ENCODE data around the gene PDZD4.

Gene PDZD4

DNA sequence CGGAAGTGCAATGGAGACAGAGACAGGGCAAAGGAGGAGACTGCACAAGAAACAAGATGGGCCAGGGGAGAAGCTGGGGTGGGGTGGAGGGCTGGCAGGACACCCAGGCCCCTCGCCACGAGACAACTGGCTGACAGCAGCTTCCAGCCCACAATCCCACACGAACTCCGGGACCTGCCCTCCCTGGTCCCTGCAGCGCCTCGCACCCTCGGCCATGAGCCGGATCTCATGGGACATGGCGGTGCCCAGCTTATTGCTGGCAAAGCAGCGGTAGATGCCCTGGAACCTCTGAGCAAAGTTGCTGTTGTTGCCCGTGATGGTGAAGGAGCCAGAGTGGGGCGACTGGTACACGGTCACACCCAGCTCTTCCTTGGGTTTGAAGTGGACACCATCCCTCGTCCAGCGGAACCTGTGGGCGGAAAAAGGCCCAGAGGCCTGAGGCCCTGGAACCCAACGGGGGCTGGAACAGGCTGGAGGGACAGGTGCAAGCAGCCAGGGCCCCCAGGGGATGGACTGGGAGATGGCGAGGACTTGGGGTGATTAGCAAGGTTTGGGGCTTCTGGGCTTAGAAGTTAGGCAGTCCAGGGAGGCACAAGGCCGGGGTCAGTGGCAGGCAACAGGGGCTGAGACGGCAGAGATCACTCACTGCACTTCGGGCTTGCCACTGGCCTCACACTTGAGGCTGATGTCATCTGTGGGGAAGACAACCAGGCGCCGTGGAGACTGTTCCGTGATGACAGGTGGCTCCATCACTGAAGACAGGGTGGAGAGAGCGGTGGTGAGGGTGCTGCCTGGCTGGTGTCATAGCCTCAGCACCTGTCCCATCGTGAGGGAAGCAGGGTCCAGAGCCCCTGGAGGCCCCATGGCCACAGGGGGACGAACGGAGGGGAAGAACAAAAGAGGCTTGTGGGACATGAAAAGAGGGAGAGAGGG, 41.9 kb upstream of the PDZD4 start:
- H3K4ac ChIP-seq (ENCODE audit: low read depth in 1 of 2, low read length in 2 of 2): no peak overlapping the region
- 92% methylated on average over 28 of the region's 29 CpGs for WGBS

DNA sequence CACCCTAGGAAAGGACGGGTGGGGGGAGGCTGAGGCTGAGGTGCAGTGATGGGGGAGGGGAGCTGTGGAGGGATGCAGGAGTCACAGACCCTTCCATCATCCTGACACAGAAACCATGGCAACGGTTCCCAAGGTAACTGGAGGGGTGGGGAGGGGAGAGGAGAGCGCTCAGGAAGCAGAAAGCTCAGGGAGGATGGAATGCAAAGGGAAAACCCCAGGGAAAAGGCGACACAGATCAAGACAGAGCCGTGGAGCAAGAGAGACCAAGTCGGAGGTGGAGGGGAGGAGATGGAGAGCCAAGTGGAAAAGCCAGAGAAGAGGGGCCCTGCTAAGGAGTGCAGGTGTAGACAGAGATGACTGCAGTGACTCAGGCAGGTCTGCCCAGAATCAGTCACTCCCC, 41.1 kb upstream of the PDZD4 start:
- DNase-seq: no peak
- no peak overlapping the region for H3K4me3 ChIP-seq (ENCODE audit: insufficient read depth in 1 of 2, low read depth in 1 of 2, low read length in 2 of 2)
- no peak overlapping the region for H3K23ac ChIP-seq (ENCODE audit: low read length in 2 of 2)
- no peak overlapping the region for H3K14ac ChIP-seq (ENCODE audit: low read length in 2 of 2)
- no peaks in the 10 kb centered on the region for H3K79me1 ChIP-seq (replicated peaks; ENCODE audit: low read length, poor library complexity, severe bottlenecking)
- no peak overlapping the region for H3K4ac ChIP-seq (ENCODE audit: low read depth in 1 of 2, low read length in 2 of 2)
- no peaks in the 10 kb centered on the region for H3K9me3 ChIP-seq (ENCODE audit: control insufficient read depth, low read length)
- no peak overlapping the region for H4K91ac ChIP-seq (ENCODE audit: low read length)
- peaks cover 10% of the 10 kb centered on the region for H3K4me1 ChIP-seq (ENCODE audit: control insufficient read depth, insufficient read depth, low read depth, low read length)
- H3K18ac ChIP-seq (ENCODE audit: low read depth in 1 of 2, low read length in 2 of 2): no peak overlapping the region
- H2BK5ac ChIP-seq (ENCODE audit: low read depth, low read length, poor library complexity, severe bottlenecking): no peak overlapping the region
- no peak overlapping the region for H2AK5ac ChIP-seq (ENCODE audit: low read length, severe bottlenecking)
- peaks cover 0 to 72% of the 10 kb centered on the region in 2 experiments for H3K36me3 ChIP-seq (ENCODE audit: control insufficient read depth in 1 of 2, insufficient read depth in 2 of 2, low read depth in 1 of 2, low read length in 2 of 2)
- H3K4me2 ChIP-seq (ENCODE audit: low read length, poor library complexity, severe bottlenecking): no peak overlapping the region
- no peak overlapping the region for H2BK120ac ChIP-seq (ENCODE audit: low read depth, low read length)
- H2BK12ac ChIP-seq (ENCODE audit: low read length in 2 of 2): no peak overlapping the region
- 83% methylated on average over 2 of the region's 6 CpGs for WGBS
- H3K9ac ChIP-seq (ENCODE audit: low read length): no peak overlapping the region
- no peak overlapping the region for H2AFZ ChIP-seq (ENCODE audit: low read depth, low read length)
- H4K8ac ChIP-seq (ENCODE audit: low read length): no peak overlapping the region
- H2BK15ac ChIP-seq (ENCODE audit: low read depth, poor library complexity, severe bottlenecking): no peak overlapping the region
- H3K27ac ChIP-seq (ENCODE audit: low read length, poor library complexity, severe bottlenecking): no peak overlapping the region
- peaks cover 0 to 79% of the 10 kb centered on the region in 2 experiments for H3K27me3 ChIP-seq (ENCODE audit: control insufficient read depth in 1 of 2, insufficient read depth in 1 of 2, low read length in 2 of 2)

More for the DNA sequence above, 41.9 kb upstream of the PDZD4 start:
- no peak overlapping the region for H3K18ac ChIP-seq (ENCODE audit: low read depth in 1 of 2, low read length in 2 of 2)
- no peak overlapping the region for H3K4me2 ChIP-seq (ENCODE audit: low read length, poor library complexity, severe bottlenecking)
- H3K27me3 ChIP-seq (ENCODE audit: control insufficient read depth in 1 of 2, insufficient read depth in 1 of 2, low read length in 2 of 2): peaks cover 0 to 73% of the 10 kb centered on the region in 2 experiments
- H2BK15ac ChIP-seq (ENCODE audit: low read depth, poor library complexity, severe bottlenecking): no peak overlapping the region
- H3K9ac ChIP-seq (ENCODE audit: low read length): no peak overlapping the region
- H3K79me1 ChIP-seq (replicated peaks; ENCODE audit: low read length, poor library complexity, severe bottlenecking): no peaks in the 10 kb centered on the region
- H3K9me3 ChIP-seq (ENCODE audit: control insufficient read depth, low read length): no peaks in the 10 kb centered on the region
- DNase-seq: no peak
- H2BK5ac ChIP-seq (ENCODE audit: low read depth, low read length, poor library complexity, severe bottlenecking): no peak overlapping the region
- H3K4me1 ChIP-seq (ENCODE audit: control insufficient read depth, insufficient read depth, low read depth, low read length): peaks cover 10% of the 10 kb centered on the region
- H3K23ac ChIP-seq (ENCODE audit: low read length in 2 of 2): no peak overlapping the region
- H3K36me3 ChIP-seq (ENCODE audit: control insufficient read depth in 1 of 2, insufficient read depth in 2 of 2, low read depth in 1 of 2, low read length in 2 of 2): peaks cover 0 to 65% of the 10 kb centered on the region in 2 experiments
- H3K14ac ChIP-seq (ENCODE audit: low read length in 2 of 2): no peak overlapping the region
- no peak overlapping the region for H2BK12ac ChIP-seq (ENCODE audit: low read length in 2 of 2)
- no peak overlapping the region for H4K8ac ChIP-seq (ENCODE audit: low read length)
- no peak overlapping the region for H4K91ac ChIP-seq (ENCODE audit: low read length)
- H2AK5ac ChIP-seq (ENCODE audit: low read length, severe bottlenecking): no peak overlapping the region
- no peak overlapping the region for H2BK120ac ChIP-seq (ENCODE audit: low read depth, low read length)
- H2AFZ ChIP-seq (ENCODE audit: low read depth, low read length): no peak overlapping the region
- H3K4me3 ChIP-seq (ENCODE audit: insufficient read depth in 1 of 2, low read depth in 1 of 2, low read length in 2 of 2): no peak overlapping the region
- H3K27ac ChIP-seq (ENCODE audit: low read length, poor library complexity, severe bottlenecking): no peak overlapping the region

- WGBS: 84% methylated on average over 6 of the region's 21 CpGs
- Histone ChIP-seq H2AK5ac (ENCODE audit: low read length, severe bottlenecking) (no peak overlapping the region), H2BK120ac (ENCODE audit: low read depth, low read length) (no peak overlapping the region), H2BK12ac (ENCODE audit: low read length in 2 of 2) (no peak overlapping the region), H3K4me1 (ENCODE audit: control insufficient read depth, insufficient read depth, low read depth, low read length) (peaks cover 8% of the 10 kb centered on the region), H3K27me3 (ENCODE audit: control insufficient read depth in 1 of 2, insufficient read depth in 1 of 2, low read length in 2 of 2) (peaks cover 0 to 75% of the 10 kb centered on the region in 2 experiments), H3K79me1 (replicated peaks; ENCODE audit: low read length, poor library complexity, severe bottlenecking) (no peaks in the 10 kb centered on the region), H4K8ac (ENCODE audit: low read length) (no peak overlapping the region), H3K23ac (ENCODE audit: low read length in 2 of 2) (no peak overlapping the region), H2BK5ac (ENCODE audit: low read depth, low read length, poor library complexity, severe bottlenecking) (no peak overlapping the region), H3K4me2 (ENCODE audit: low read length, poor library complexity, severe bottlenecking) (no peak overlapping the region), H4K91ac (ENCODE audit: low read length) (no peak overlapping the region), H3K18ac (ENCODE audit: low read depth in 1 of 2, low read length in 2 of 2) (no peak overlapping the region), H3K4ac (ENCODE audit: low read depth in 1 of 2, low read length in 2 of 2) (no peak overlapping the region), H3K14ac (ENCODE audit: low read length in 2 of 2) (no peak overlapping the region), H3K27ac (ENCODE audit: low read length, poor library complexity, severe bottlenecking) (no peak overlapping the region), H3K9me3 (ENCODE audit: control insufficient read depth, low read length) (no peaks in the 10 kb centered on the region), H3K9ac (ENCODE audit: low read length) (no peak overlapping the region), H2BK15ac (ENCODE audit: low read depth, poor library complexity, severe bottlenecking) (no peak overlapping the region), H3K4me3 (ENCODE audit: insufficient read depth in 1 of 2, low read depth in 1 of 2, low read length in 2 of 2) (no peak overlapping the region), H2AFZ (ENCODE audit: low read depth, low read length) (no peak overlapping the region), H3K36me3 (ENCODE audit: control insufficient read depth in 1 of 2, insufficient read depth in 2 of 2, low read depth in 1 of 2, low read length in 2 of 2) (peaks cover 0 to 74% of the 10 kb centered on the region in 2 experiments)
- no peak for DNase-seq
These were observed 40.5 kb upstream of the PDZD4 start for GRCh38 chrX:153870791-153871360.

- H3K27ac ChIP-seq (ENCODE audit: low read length, poor library complexity, severe bottlenecking): no peak overlapping the region
- 83% methylated on average over 2 of the region's 11 CpGs for WGBS
- H4K8ac ChIP-seq (ENCODE audit: low read length): no peak overlapping the region
These were observed 39.9 kb upstream of the PDZD4 start for GRCh38 chrX:153870288-153870690.

More at GRCh38 chrX:153870288-153870690, 39.9 kb upstream of the PDZD4 start:
- Histone ChIP-seq H2AK5ac (ENCODE audit: low read length, severe bottlenecking) (no peak overlapping the region), H3K9ac (ENCODE audit: low read length) (no peak overlapping the region), H3K4me2 (ENCODE audit: low read length, poor library complexity, severe bottlenecking) (no peak overlapping the region), H3K79me1 (replicated peaks; ENCODE audit: low read length, poor library complexity, severe bottlenecking) (no peaks in the 10 kb centered on the region), H3K14ac (ENCODE audit: low read length in 2 of 2) (no peak overlapping the region), H3K4me3 (ENCODE audit: insufficient read depth in 1 of 2, low read depth in 1 of 2, low read length in 2 of 2) (no peak overlapping the region), H3K36me3 (ENCODE audit: control insufficient read depth in 1 of 2, insufficient read depth in 2 of 2, low read depth in 1 of 2, low read length in 2 of 2) (peaks cover 0 to 78% of the 10 kb centered on the region in 2 experiments), H4K91ac (ENCODE audit: low read length) (no peak overlapping the region), H3K27me3 (ENCODE audit: control insufficient read depth in 1 of 2, insufficient read depth in 1 of 2, low read length in 2 of 2) (peaks cover 0 to 81% of the 10 kb centered on the region in 2 experiments), H2BK5ac (ENCODE audit: low read depth, low read length, poor library complexity, severe bottlenecking) (no peak overlapping the region), H2BK12ac (ENCODE audit: low read length in 2 of 2) (no peak overlapping the region), H3K18ac (ENCODE audit: low read depth in 1 of 2, low read length in 2 of 2) (no peak overlapping the region), H3K9me3 (ENCODE audit: control insufficient read depth, low read length) (no peaks in the 10 kb centered on the region), H3K23ac (ENCODE audit: low read length in 2 of 2) (no peak overlapping the region), H2BK15ac (ENCODE audit: low read depth, poor library complexity, severe bottlenecking) (no peak overlapping the region), H3K4ac (ENCODE audit: low read depth in 1 of 2, low read length in 2 of 2) (no peak overlapping the region), H2AFZ (ENCODE audit: low read depth, low read length) (no peak overlapping the region), H2BK120ac (ENCODE audit: low read depth, low read length) (no peak overlapping the region), H3K4me1 (ENCODE audit: control insufficient read depth, insufficient read depth, low read depth, low read length) (peaks cover 4% of the 10 kb centered on the region)
- DNase-seq: no peak
